Natural killer cell (primary cell): ENCODE results near the gene SPRED2. TPM values are rescaled to one million over a fixed set of nuclear protein-coding genes. Genes with fewer than 3 reads are reported as not detected.

Experiments
- ATAC-seq, 3 donors: fragments of 150-1000 bp in 2 of 3; fragments of 200-7000 bp in 1 of 3; cut with Tn5 transposase; 1 replicate in 1 of 3; 2 replicates in 2 of 3; pipeline ENCODE4 v1.10.0; 2021; ENCODE audit warnings: mild to moderate bottlenecking in 2 of 3, moderate library complexity in 2 of 3
- DNase-seq, 2 donors: peaks; one replicate each; pipeline versions ENCODE4 v3.0.0 to v3.0.0-alpha.2; 2013 to 2021; ENCODE audit warnings: mixed read lengths in 1 of 2
- H3K27ac ChIP-seq: one replicate; pipeline ENCODE4 v1.5.1; 2013; ENCODE audit warnings: mild to moderate bottlenecking, low read length
- H3K27me3 ChIP-seq: one replicate; pipeline ENCODE4 v1.6.1; 2013; ENCODE audit warnings: low read length; ENCODE audit not compliant: control insufficient read depth, insufficient read depth
- H3K36me3 ChIP-seq: one replicate; pipeline ENCODE4 v1.6.1; 2013; ENCODE audit warnings: low read length; ENCODE audit not compliant: control insufficient read depth, insufficient read depth
- H3K4me1 ChIP-seq: one replicate; pipeline ENCODE4 v1.6.1; 2013; ENCODE audit warnings: low read length; ENCODE audit not compliant: control insufficient read depth, insufficient read depth
- H3K4me3 ChIP-seq: one replicate; pipeline ENCODE4 v1.5.1; 2013; ENCODE audit warnings: low read length
- H3K9me3 ChIP-seq: one replicate; pipeline ENCODE4 v1.6.1; 2013; ENCODE audit warnings: low read length; ENCODE audit not compliant: control insufficient read depth, insufficient read depth
- H3K27ac Mint-ChIP-seq, 2 donors: one replicate each; pipeline ENCODE4 v1.8.0; 2022; ENCODE audit warnings: mild to moderate bottlenecking in 2 of 2, mixed read lengths in 2 of 2, moderate library complexity in 1 of 2
- H3K27me3 Mint-ChIP-seq, 2 donors: one replicate each; pipeline ENCODE4 v1.8.0; 2022; ENCODE audit warnings: low read depth in 2 of 2, mixed read lengths in 2 of 2
- H3K36me3 Mint-ChIP-seq: one replicate; pipeline ENCODE4 v1.8.0; 2022; ENCODE audit warnings: mixed read lengths
- H3K4me1 Mint-ChIP-seq, 2 donors: one replicate each; pipeline ENCODE4 v1.8.0; 2022; ENCODE audit warnings: mixed read lengths in 2 of 2
- H3K4me3 Mint-ChIP-seq: one replicate; pipeline ENCODE4 v1.8.0; 2022; ENCODE audit warnings: mild to moderate bottlenecking, moderate library complexity, mixed read lengths
- H3K9me3 Mint-ChIP-seq, 2 donors: one replicate each; pipeline ENCODE4 v1.8.0; 2022; ENCODE audit warnings: mixed read lengths in 2 of 2
- WGBS: methylation state at CpG from one replicate; pipeline ENCODE4 v1.1.7; 2013; ENCODE audit warnings: missing lambda C conversion rate; ENCODE audit not compliant: insufficient coverage; 5-methylcytosine and 5-hydroxymethylcytosine counted together
- intact Hi-C: fragments of 100-400 bp; cut with micrococcal nuclease; formaldehyde crosslinking; loops from one replicate; pipeline ENCODE4 v1.14.2; 2022
- total RNA-seq, 4 donors: library from RNA; stranded (reverse); fragments of 120-200 nt in 1 of 4; gene quantifications; one replicate each; pipeline versions ENCODE4 v1.2.3 to v1.2.4, GENCODE V29; 2013 to 2022
- TF ChIP-seq, protein P1 (sequence below): fragments of 200-600 bp; IDR thresholded peaks from one replicate; pipeline ENCODE4 v1.8.0; 2022; ENCODE audit warnings: antibody characterized with exemption

The SPRED2 gene
- total RNA-seq, 3 donors from 2014 or later (not counting 1 experiment from before 2014, with no cell fraction given): 3.8 to 8.6 (median 8.3) TPM

DNA sequence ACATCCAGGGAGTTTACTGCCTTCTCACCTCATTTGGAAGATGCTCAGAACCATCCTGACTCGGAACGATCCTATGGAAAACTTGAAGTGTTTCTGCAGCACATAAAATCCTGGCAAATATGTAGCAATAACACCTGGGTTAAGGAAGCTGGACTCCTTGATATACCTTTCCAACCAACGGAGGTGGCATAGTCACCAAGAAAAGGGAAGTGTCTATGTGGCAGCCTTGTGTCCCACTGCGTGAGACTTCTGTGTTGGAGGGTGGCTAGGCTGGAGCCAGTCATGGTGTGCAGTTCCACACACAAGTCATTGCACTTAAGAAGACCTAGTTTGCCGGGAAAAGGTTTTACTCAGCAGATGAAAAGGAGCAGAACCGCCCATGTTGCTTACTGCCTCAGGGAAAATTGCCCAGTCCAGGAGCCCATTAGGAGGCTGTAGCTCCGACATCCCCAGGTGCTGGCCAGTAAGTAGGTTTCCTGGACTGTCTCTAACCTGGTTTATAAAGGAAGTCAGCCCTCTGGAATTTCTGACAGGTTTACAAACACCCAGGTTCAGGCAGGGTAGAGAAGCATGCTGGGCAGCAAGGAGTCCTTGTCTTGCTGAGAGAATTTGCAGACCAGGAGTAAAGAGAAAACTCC, 46.2 kb upstream of the SPRED2 start:
- ATAC-seq (no peak), DNase-seq (no peak)
- Mint-ChIP-seq H3K27ac (no peak overlapping the region), H3K9me3 (no peaks in the 10 kb centered on the region), H3K4me3 (no peak overlapping the region), H3K27me3 (peaks cover 4 to 9% of the 10 kb centered on the region in 2 donors), H3K36me3 (no peaks in the 10 kb centered on the region), H3K4me1 (no peaks in the 10 kb centered on the region)
- no peaks in the 10 kb centered on the region for H3K36me3 ChIP-seq
- WGBS: 85% methylated on average over 7 of the region's 7 CpGs
- H3K4me1 ChIP-seq: no peaks in the 10 kb centered on the region
- H3K4me3 ChIP-seq: no peak overlapping the region
- H3K27ac ChIP-seq: no peak overlapping the region
- peaks cover 4% of the 10 kb centered on the region for H3K9me3 ChIP-seq
- H3K27me3 ChIP-seq: no peaks in the 10 kb centered on the region
- intact Hi-C loops: no loop called here
- TF ChIP-seq, protein P1, sequence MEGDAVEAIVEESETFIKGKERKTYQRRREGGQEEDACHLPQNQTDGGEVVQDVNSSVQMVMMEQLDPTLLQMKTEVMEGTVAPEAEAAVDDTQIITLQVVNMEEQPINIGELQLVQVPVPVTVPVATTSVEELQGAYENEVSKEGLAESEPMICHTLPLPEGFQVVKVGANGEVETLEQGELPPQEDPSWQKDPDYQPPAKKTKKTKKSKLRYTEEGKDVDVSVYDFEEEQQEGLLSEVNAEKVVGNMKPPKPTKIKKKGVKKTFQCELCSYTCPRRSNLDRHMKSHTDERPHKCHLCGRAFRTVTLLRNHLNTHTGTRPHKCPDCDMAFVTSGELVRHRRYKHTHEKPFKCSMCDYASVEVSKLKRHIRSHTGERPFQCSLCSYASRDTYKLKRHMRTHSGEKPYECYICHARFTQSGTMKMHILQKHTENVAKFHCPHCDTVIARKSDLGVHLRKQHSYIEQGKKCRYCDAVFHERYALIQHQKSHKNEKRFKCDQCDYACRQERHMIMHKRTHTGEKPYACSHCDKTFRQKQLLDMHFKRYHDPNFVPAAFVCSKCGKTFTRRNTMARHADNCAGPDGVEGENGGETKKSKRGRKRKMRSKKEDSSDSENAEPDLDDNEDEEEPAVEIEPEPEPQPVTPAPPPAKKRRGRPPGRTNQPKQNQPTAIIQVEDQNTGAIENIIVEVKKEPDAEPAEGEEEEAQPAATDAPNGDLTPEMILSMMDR: no peak

DNA sequence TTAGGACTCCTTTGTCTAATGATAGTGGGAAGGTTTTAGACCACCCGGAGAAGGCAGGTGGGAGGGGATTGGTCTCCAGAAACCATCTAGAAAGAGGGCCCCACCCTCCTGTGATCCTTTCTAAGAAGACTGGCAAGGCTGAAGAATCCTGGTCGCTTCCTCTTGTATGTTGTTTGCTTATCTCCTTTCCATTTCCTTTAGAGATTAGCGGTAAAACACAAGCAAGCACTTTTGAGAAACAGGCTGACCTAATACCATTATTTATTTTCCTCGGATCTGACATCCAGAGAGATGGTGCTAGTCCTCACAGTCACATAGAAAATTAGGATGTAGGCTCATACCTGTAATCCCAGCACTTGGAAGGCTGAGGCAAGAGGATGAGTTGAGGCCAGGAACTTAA, 45.2 kb upstream of the SPRED2 start:
- no peaks in the 10 kb centered on the region for H3K36me3 Mint-ChIP-seq

DNA sequence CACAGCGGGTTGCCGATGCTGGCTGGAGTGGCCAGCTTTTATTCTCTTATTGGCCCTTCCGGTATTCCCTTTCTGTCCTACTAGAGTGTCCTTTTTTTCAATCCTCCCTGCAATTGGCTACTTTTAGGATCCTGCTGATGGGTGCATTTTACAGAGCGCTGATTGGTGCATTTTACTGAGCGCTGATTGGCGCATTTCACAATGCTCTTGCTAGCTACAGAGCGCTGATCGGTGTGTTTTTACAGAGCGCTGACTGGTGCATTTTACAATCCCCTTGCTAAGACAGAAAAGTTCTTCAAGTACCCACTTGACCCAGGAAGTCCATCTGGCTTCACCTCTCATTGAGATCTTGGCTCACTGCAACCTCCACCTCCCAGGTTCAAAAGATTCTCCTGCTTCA, 44.4 kb upstream of the SPRED2 start:
- Histone ChIP-seq H3K4me3 (no peak overlapping the region), H3K9me3 (peaks cover 4% of the 10 kb centered on the region), H3K27me3 (no peaks in the 10 kb centered on the region), H3K4me1 (no peaks in the 10 kb centered on the region), H3K36me3 (no peaks in the 10 kb centered on the region), H3K27ac (no peak overlapping the region)
- Mint-ChIP-seq H3K4me1 (no peaks in the 10 kb centered on the region), H3K27ac (no peak overlapping the region), H3K4me3 (no peak overlapping the region), H3K27me3 (no peaks in the 10 kb centered on the region), H3K9me3 (no peaks in the 10 kb centered on the region), H3K36me3 (no peaks in the 10 kb centered on the region)
- ATAC-seq (no peak), DNase-seq (no peak)
- WGBS: 97% methylated on average over 9 of the region's 9 CpGs
- intact Hi-C loops: no loop called here
- TF ChIP-seq, protein P1: no peak

More for the DNA sequence above, 45.2 kb upstream of the SPRED2 start:
- no peak overlapping the region for H3K4me3 ChIP-seq
- TF ChIP-seq, protein P1: no peak
- Mint-ChIP-seq H3K27me3 (peaks cover 0 to 1% of the 10 kb centered on the region in 2 donors), H3K9me3 (no peaks in the 10 kb centered on the region), H3K4me3 (no peak overlapping the region), H3K27ac (no peak overlapping the region), H3K4me1 (no peaks in the 10 kb centered on the region)
- H3K27me3 ChIP-seq: no peaks in the 10 kb centered on the region
- ATAC-seq (no peak), DNase-seq (no peak)
- peaks cover 4% of the 10 kb centered on the region for H3K9me3 ChIP-seq
- no peaks in the 10 kb centered on the region for H3K4me1 ChIP-seq
- intact Hi-C loops: no loop called here
- no peaks in the 10 kb centered on the region for H3K36me3 ChIP-seq
- H3K27ac ChIP-seq: no peak overlapping the region
- 79% methylated on average over 4 of the region's 4 CpGs for WGBS

DNA sequence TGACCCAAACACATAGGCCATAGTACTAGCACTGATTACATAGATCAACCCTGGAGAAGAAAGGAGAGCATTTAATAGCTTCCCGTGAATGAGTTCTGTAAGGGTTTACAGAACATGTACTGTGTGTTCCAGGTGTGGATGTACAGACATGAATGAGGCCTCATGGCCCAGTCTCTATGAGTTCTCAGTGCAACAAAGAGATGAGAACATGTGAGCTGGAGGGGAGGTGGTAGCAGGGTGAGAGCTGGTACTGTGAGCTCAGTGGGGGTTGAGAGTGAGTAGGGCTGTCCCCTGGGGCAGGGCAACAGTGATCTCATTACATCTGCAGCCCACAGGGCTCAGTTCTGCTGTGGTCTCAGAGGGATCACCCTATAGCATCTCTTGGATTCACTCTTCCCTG, 42.6 kb upstream of the SPRED2 start:
- Mint-ChIP-seq H3K9me3 (no peaks in the 10 kb centered on the region), H3K27me3 (no peaks in the 10 kb centered on the region), H3K27ac (no peak overlapping the region), H3K4me1 (no peaks in the 10 kb centered on the region), H3K4me3 (no peak overlapping the region), H3K36me3 (no peaks in the 10 kb centered on the region)
- Histone ChIP-seq H3K4me1 (no peaks in the 10 kb centered on the region), H3K27me3 (no peaks in the 10 kb centered on the region), H3K9me3 (peaks cover 4% of the 10 kb centered on the region), H3K4me3 (no peak overlapping the region), H3K36me3 (no peaks in the 10 kb centered on the region), H3K27ac (no peak overlapping the region)
- DNase-seq (no peak), ATAC-seq (no peak)
- 83% methylated on average over 1 of the region's 1 CpG for WGBS
- intact Hi-C loops: no loop called here
- TF ChIP-seq, protein P1: no peak
